HL-60 (cell line): ENCODE data around the gene NRP1.

ENCODE experiments used
- POLR2AphosphoS5 ChIP-seq: IDR thresholded peaks from 2 replicates; pipeline ENCODE4 v1.6.1; 2012; ENCODE audit warnings: low read depth
- TF ChIP-seq, protein P1 (sequence below): IDR thresholded peaks from one replicate; pipeline ENCODE4 v1.5.1; 2011; ENCODE audit warnings: low read length, control low read depth, inconsistent platforms; ENCODE audit not compliant: insufficient read depth

- TF ChIP-seq, protein P1, sequence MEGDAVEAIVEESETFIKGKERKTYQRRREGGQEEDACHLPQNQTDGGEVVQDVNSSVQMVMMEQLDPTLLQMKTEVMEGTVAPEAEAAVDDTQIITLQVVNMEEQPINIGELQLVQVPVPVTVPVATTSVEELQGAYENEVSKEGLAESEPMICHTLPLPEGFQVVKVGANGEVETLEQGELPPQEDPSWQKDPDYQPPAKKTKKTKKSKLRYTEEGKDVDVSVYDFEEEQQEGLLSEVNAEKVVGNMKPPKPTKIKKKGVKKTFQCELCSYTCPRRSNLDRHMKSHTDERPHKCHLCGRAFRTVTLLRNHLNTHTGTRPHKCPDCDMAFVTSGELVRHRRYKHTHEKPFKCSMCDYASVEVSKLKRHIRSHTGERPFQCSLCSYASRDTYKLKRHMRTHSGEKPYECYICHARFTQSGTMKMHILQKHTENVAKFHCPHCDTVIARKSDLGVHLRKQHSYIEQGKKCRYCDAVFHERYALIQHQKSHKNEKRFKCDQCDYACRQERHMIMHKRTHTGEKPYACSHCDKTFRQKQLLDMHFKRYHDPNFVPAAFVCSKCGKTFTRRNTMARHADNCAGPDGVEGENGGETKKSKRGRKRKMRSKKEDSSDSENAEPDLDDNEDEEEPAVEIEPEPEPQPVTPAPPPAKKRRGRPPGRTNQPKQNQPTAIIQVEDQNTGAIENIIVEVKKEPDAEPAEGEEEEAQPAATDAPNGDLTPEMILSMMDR = no peak
- TF ChIP-seq POLR2AphosphoS5 = peak; percentile 10; the same call in 1 of the 2 replicates
These were observed at the start of gene NRP1 for GRCh38 chr10:33334153-33334804.
